Measurements from ENCODE around the gene AQP12A.

Gene AQP12A

GRCh38 chr2:240711701-240712100 lies 20.0 kb downstream of the AQP12A start:
- no peak for DNase-seq

- no peak for DNase-seq
Measured at GRCh38 chr2:240712121-240712520, 20.5 kb downstream of the AQP12A start.

GRCh38 chr2:240713071-240713927 lies 21.6 kb downstream of the AQP12A start:
- no peak for DNase-seq

GRCh38 chr2:240713928-240714746 lies 22.5 kb downstream of the AQP12A start:
- DNase-seq: peak; percentile 48

GRCh38 chr2:240714747-240715725 lies 23.4 kb downstream of the AQP12A start:
- peak; percentile 48 for DNase-seq

GRCh38 chr2:240716130-240716798 lies 24.6 kb downstream of the AQP12A start:
- no peak for DNase-seq

GRCh38 chr2:240717181-240717641 lies 25.5 kb downstream of the AQP12A start:
- DNase-seq: no peak

GRCh38 chr2:240717681-240718581 lies 26.3 kb downstream of the AQP12A start:
- DNase-seq: no peak

- no peak for DNase-seq
Measured at GRCh38 chr2:240718896-240719490, 27.3 kb downstream of the AQP12A start.

GRCh38 chr2:240719676-240720545 lies 28.2 kb downstream of the AQP12A start:
- DNase-seq: no peak

- DNase-seq: no peak
Measured at GRCh38 chr2:240720686-240721595, 29.3 kb downstream of the AQP12A start.

GRCh38 chr2:240721596-240722180 lies 30.0 kb downstream of the AQP12A start:
- no peak for DNase-seq

- DNase-seq: no peak
Measured at GRCh38 chr2:240722376-240722775, 30.7 kb downstream of the AQP12A start.

GRCh38 chr2:240722796-240723735 lies 31.4 kb downstream of the AQP12A start:
- DNase-seq: no peak

- no peak for DNase-seq
Measured at GRCh38 chr2:240723851-240724250, 32.2 kb downstream of the AQP12A start.

GRCh38 chr2:240724431-240724830 lies 32.8 kb downstream of the AQP12A start:
- no peak for DNase-seq

- DNase-seq: no peak
Measured at GRCh38 chr2:240725266-240725665, 33.6 kb downstream of the AQP12A start.

Measured in NCI-H345 (cell line).